ENCODE measurements around the gene MSI2. TPM values are rescaled to one million over a fixed set of nuclear protein-coding genes. Genes with fewer than 3 reads are reported as not detected.
A peak's percentile ranks its signal among the peaks of the same experiment; 100 is the strongest.
"Not testable (repeated sequence)": the region's sequence is repeated elsewhere in the genome, so short reads cannot be mapped to it uniquely, and the experiment has no call there.

The MSI2 gene
- 100 to 1,000 TPM; 117 to 120 TPM for total RNA-seq

GRCh38 chr17:57255776-57256681 is at the start of gene MSI2:
Gene MSI2, plus strand, starts transcription at chr17:57256523. Its CDS starts 220 bp downstream, at chr17:57256743.
- Mint-ChIP-seq H3K36me3 (peaks cover 20% of the 10 kb centered on the region), H3K4me1 (peaks cover 37% of the 10 kb centered on the region), H3K9me3 (ENCODE audit: low read depth) (peaks cover 4% of the 10 kb centered on the region), H3K4me3 (peak within 1 kb of the TSS; percentile 82), H3K27me3 (no peaks in the 10 kb centered on the region), H3K27ac (peak within 1 kb of the TSS; percentile 91)
- ATAC-seq: peak; percentile 86
- peak; percentile 96 for DNase-seq
- CTCF ChIA-PET: interaction anchor here (0.6 to 4.8 kb wide), 4 partner anchors 13 to 528 kb away, joined by 3 to 44 read pairs (median 18); no protein-coding TSS in a partner anchor

DNA sequence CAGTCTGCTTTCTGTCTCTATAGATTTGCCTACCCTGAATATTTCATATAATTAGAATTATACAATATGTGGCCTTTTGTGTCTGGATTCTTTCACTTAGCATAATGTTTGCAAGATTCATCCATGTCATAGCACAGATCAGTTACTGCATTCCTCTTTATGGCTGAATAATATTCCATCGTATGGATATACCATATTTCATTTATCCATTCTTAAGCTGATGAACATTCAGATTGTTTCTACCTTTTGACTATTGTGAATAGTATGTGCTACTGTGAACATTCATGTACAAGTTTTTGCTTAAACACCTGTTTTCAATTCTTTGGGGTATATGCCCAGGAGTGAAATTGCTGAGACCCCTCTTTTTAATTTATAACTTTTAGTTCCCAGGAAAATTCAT is 49.4 kb upstream of the MSI2 start:
- no peaks in the 10 kb centered on the region for H3K9me3 Mint-ChIP-seq (ENCODE audit: low read depth)
- no peaks in the 10 kb centered on the region for H3K36me3 Mint-ChIP-seq
- H3K4me3 Mint-ChIP-seq: no peak overlapping the region
- peaks cover 32% of the 10 kb centered on the region for H3K27me3 Mint-ChIP-seq
- no peak for DNase-seq
- CTCF ChIA-PET: interaction anchor here (1.0 to 3.0 kb wide), 2 partner anchors 36 to 577 kb away, joined by 3 to 9 read pairs; no protein-coding TSS in a partner anchor
- no peak for ATAC-seq
- H3K4me1 Mint-ChIP-seq: no peaks in the 10 kb centered on the region
- H3K27ac Mint-ChIP-seq: no peak overlapping the region

GRCh38 chr17:57207396-57207795 is 48.9 kb upstream of the MSI2 start:
- CTCF ChIA-PET: interaction anchor here (3.0 kb wide), 1 partner anchor 36 kb away, joined by 9 read pairs; no protein-coding TSS in a partner anchor
- peaks cover 32% of the 10 kb centered on the region for H3K27me3 Mint-ChIP-seq
- H3K27ac Mint-ChIP-seq: no peak overlapping the region

GRCh38 chr17:57210224-57210553 is 46.1 kb upstream of the MSI2 start:
- no peak for DNase-seq
- peaks cover 31% of the 10 kb centered on the region for H3K27me3 Mint-ChIP-seq
- CTCF ChIA-PET: no interaction called here
- H3K4me3 Mint-ChIP-seq: no peak overlapping the region
- no peak overlapping the region for H3K27ac Mint-ChIP-seq
- no peaks in the 10 kb centered on the region for H3K9me3 Mint-ChIP-seq (ENCODE audit: low read depth)
- H3K4me1 Mint-ChIP-seq: no peaks in the 10 kb centered on the region
- H3K36me3 Mint-ChIP-seq: no peaks in the 10 kb centered on the region
- no peak for ATAC-seq

More at GRCh38 chr17:57207396-57207795, 48.9 kb upstream of the MSI2 start:
- Mint-ChIP-seq H3K9me3 (ENCODE audit: low read depth) (no peaks in the 10 kb centered on the region), H3K4me3 (no peak overlapping the region), H3K36me3 (no peaks in the 10 kb centered on the region), H3K4me1 (no peaks in the 10 kb centered on the region)
- DNase-seq (no peak), ATAC-seq (no peak)

DNA sequence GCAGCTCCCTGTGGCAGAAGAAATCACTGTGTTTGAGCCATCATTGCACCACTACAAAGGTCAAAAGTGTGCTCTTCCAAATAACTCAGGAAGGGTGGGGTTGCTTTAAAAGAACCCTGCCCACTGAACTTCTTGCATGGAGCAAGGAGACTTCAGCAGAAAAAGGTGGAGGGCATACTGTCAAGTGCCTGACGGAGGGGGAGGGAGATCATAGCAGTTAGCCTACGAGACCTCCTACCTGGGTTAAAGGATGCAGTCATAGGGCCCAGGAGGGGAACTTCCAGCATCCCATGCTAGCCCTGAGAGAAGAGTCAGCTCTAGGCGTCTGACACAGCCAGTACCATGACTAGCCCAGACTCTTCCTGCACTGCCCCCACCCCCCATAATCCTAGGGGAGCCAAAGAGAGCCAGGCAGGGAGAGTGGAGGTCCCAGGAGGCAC is 45.3 kb upstream of the MSI2 start:
- no peaks in the 10 kb centered on the region for H3K4me1 Mint-ChIP-seq
- no peak overlapping the region for H3K4me3 Mint-ChIP-seq
- no peaks in the 10 kb centered on the region for H3K36me3 Mint-ChIP-seq
- CTCF ChIA-PET: no interaction called here
- no peak for DNase-seq
- no peaks in the 10 kb centered on the region for H3K9me3 Mint-ChIP-seq (ENCODE audit: low read depth)
- no peak overlapping the region for H3K27ac Mint-ChIP-seq
- peaks cover 34% of the 10 kb centered on the region for H3K27me3 Mint-ChIP-seq
- ATAC-seq: no peak

DNA sequence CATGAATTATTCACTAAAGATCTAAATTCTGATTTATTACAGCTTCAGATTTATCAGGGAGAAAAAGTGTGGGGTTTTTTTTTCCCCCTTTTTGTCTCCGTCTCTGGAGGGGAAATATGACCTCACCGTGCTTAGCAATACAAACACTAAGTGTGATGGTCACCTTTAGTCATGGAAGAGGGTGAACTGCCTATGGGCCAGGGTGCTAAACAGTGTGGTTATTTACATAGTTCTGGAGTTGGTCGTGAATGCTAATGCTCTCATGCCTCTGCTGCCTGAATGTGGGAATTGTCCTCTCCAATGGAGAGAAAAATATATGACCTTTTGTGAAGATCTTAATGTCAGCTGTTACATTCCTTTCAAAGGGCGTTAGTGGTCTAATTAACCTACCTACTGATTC is 44.8 kb upstream of the MSI2 start:
- Mint-ChIP-seq H3K27ac (no peak overlapping the region), H3K4me1 (no peaks in the 10 kb centered on the region), H3K36me3 (no peaks in the 10 kb centered on the region), H3K9me3 (ENCODE audit: low read depth) (no peaks in the 10 kb centered on the region), H3K4me3 (no peak overlapping the region), H3K27me3 (peaks cover 34% of the 10 kb centered on the region)
- DNase-seq (no peak), ATAC-seq (no peak)
- CTCF ChIA-PET: no interaction called here

GRCh38 chr17:57213180-57213825 is 43.0 kb upstream of the MSI2 start:
- CTCF ChIA-PET: interaction anchor here (1.1 kb wide), 1 partner anchor 30 kb away, joined by 4 read pairs; no protein-coding TSS in a partner anchor
- DNase-seq: no peak
- H3K36me3 Mint-ChIP-seq: no peaks in the 10 kb centered on the region
- H3K27me3 Mint-ChIP-seq: peaks cover 29% of the 10 kb centered on the region
- H3K9me3 Mint-ChIP-seq (ENCODE audit: low read depth): no peaks in the 10 kb centered on the region
- H3K27ac Mint-ChIP-seq: no peak overlapping the region
- no peak for ATAC-seq
- H3K4me3 Mint-ChIP-seq: no peak overlapping the region
- H3K4me1 Mint-ChIP-seq: no peaks in the 10 kb centered on the region

DNA sequence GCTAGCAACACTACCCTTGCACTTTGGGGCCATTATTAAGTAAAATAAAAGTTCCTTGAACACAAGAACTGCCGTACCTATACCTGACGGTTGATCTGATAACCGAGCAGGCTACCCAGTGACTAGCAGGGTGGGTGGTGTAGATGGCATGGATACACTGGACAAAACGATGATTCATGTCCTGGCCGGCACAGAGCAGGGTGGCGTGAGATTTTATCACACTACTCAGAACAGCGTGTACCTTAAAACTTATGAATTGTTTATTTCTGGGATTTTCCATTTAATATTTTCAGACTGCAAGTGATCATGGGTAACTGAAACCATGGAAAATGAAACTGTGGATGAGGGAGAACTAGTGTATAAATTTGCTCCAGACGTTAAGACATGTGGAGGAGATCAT is 41.0 kb upstream of the MSI2 start:
- ATAC-seq: no peak
- Mint-ChIP-seq H3K4me1 (no peaks in the 10 kb centered on the region), H3K27ac (no peak overlapping the region)

DNA sequence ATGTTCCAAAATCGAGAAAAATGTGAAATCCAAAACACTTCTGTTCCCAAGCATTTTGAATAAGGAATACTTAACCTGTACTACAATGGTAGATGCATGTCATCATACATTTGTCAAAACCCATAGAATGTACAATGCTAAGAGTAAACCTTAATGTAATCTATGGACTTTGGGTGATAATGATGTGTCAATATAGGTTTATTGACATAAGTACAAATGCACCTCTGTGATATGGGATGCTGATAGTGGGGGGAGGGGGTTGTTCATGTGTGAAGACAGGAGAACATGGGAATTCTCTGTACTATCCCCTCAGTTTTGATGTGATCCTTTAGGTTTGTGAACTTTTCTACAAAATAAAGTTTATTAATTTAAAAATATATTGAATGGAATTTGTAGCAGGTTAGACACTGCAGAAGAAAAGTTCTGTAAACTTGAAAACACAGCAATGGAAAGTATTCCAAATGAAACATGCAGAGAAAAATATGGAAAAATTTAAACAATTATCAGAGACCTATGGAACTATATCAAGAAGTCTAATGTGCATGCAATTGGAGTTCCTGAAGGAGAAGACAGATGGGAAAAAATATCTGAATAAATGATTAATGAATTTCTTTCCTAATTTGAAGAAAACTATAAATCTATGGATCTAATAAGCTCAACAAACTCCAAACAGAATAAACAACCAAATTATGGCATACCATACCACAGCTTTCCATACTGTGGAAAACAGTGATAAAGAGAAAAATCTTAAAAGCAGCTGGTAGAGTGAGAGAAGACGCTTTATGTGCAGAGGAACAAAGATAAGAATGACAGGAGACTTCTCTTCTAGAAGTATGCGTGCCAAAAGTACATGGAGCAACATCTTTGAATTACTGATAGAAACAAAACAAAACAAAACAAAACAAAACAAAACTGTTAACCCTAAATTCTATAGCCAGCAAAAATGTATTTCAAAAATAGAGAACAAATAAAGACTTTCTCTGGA is 34.7 kb upstream of the MSI2 start:
- CTCF ChIA-PET: no interaction called here
- ATAC-seq: no peak
- no peak overlapping the region for H3K27ac Mint-ChIP-seq
- H3K27me3 Mint-ChIP-seq: peaks cover 39% of the 10 kb centered on the region
- no peak for DNase-seq
- no peak overlapping the region for H3K4me3 Mint-ChIP-seq
- no peaks in the 10 kb centered on the region for H3K36me3 Mint-ChIP-seq
- H3K4me1 Mint-ChIP-seq: no peaks in the 10 kb centered on the region
- peaks cover 3% of the 10 kb centered on the region for H3K9me3 Mint-ChIP-seq (ENCODE audit: low read depth)

More for the DNA sequence above, 41.0 kb upstream of the MSI2 start:
- Mint-ChIP-seq H3K9me3 (ENCODE audit: low read depth) (no peaks in the 10 kb centered on the region), H3K4me3 (no peak overlapping the region), H3K27me3 (peaks cover 38% of the 10 kb centered on the region), H3K36me3 (no peaks in the 10 kb centered on the region)
- CTCF ChIA-PET: no interaction called here
- DNase-seq: no peak

DNA sequence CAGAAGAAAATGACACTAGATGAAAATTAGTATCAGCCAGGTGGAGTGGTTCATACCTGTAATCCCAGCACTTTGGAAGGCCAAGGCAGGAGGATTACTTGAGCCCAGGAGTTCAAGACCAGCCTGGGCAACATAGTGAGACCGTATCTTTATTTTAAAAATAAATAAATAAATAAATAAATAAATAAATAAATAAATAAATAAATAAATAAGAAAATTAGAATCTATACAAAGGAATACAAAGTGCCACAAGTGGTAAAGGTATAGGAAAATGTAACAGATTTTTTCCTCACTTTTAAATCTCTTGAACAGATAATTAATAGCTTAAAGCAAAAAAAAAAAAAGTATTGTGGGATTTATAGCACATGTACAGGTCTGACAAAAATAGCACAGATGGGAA is 33.9 kb upstream of the MSI2 start:
- H3K4me3 Mint-ChIP-seq; H3K27ac Mint-ChIP-seq; H3K36me3 Mint-ChIP-seq; CTCF ChIA-PET; H3K9me3 Mint-ChIP-seq (ENCODE audit: low read depth); DNase-seq; H3K4me1 Mint-ChIP-seq; ATAC-seq: not testable (repeated sequence)
- peaks cover 41% of the 10 kb centered on the region for H3K27me3 Mint-ChIP-seq

DNA sequence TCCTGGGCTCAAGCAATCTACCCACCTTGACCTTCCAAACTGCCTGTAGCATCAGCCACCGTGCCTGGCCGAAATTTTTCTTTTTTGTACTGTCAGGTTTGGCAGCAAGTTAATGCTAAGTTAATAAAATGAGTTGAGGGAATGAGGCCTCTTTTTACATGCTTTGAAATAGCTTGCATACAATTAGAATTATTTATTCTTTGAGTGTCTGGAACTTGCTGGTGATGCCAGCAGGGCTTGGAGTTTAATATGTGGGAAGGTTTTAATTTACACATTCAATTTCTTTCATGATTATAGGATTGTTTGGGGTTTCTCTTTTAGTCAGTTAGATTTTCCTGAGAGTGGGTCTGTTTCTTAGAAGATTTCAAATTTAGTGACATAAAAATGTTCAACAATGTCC is 31.2 kb upstream of the MSI2 start:
- Mint-ChIP-seq H3K4me1 (no peaks in the 10 kb centered on the region), H3K4me3 (no peak overlapping the region), H3K27me3 (peaks cover 38% of the 10 kb centered on the region), H3K27ac (no peak overlapping the region), H3K9me3 (ENCODE audit: low read depth) (peaks cover 3% of the 10 kb centered on the region), H3K36me3 (no peaks in the 10 kb centered on the region)
- DNase-seq: no peak
- CTCF ChIA-PET: no interaction called here
- ATAC-seq: no peak

DNA sequence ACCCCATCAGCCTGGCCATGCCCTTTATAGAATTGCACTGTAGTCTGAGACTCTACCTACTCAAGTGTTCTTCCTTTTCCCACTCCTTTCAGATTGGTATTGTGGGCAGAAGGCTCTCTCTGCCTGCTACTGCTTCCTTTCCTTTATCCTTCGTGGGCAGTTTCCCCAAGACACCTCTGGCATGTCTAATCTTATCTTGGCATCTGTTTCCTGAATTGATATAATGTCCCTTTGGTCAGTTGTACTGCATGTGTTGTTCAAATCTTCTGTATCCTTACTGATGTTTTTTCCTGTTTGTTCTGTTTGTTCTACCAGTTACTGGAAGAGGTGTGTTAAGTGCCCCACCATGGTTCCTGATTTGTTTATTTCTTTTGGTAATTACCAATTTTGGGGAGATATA is 29.5 kb upstream of the MSI2 start:
- Mint-ChIP-seq H3K4me3 (no peak overlapping the region), H3K4me1 (no peaks in the 10 kb centered on the region), H3K27me3 (peaks cover 40% of the 10 kb centered on the region), H3K9me3 (ENCODE audit: low read depth) (peaks cover 3% of the 10 kb centered on the region), H3K27ac (no peak overlapping the region), H3K36me3 (no peaks in the 10 kb centered on the region)
- no peak for DNase-seq
- ATAC-seq: no peak
- CTCF ChIA-PET: no interaction called here

DNA sequence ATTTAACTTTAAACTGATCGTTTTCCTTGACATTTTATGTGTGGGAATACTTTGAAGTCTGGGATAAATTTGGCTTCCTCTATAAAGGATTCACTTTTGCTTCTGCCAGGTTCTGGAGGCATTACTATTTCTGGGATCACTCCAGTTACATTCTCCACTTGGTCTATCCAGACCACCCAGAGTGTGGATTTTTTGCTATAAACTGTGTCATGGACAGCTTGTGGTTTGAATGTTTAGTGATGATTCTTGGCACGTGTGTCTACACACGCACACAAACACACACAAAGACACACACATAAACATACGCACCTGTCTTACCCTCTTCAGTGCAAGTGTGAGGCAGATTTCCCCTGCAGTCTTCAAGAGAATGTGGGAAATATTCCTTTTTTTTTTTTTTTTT is 27.4 kb upstream of the MSI2 start:
- Mint-ChIP-seq H3K9me3 (ENCODE audit: low read depth) (no peaks in the 10 kb centered on the region), H3K4me1 (no peaks in the 10 kb centered on the region), H3K27ac (no peak overlapping the region), H3K27me3 (peaks cover 50% of the 10 kb centered on the region), H3K4me3 (no peak overlapping the region), H3K36me3 (no peaks in the 10 kb centered on the region)
- ATAC-seq (no peak), DNase-seq (no peak)
- CTCF ChIA-PET: interaction anchor here (1.4 kb wide), 1 partner anchor 14 kb away, joined by 3 read pairs; no protein-coding TSS in a partner anchor

All from activated CD8-positive, alpha-beta memory T cell treated with anti-CD3 and anti-CD28 coated beads, Interleukin-2, amount 10 ng/mL, durations not matched to agents 7 days and 5 days (primary cell).